Stimulated activated memory B cell treated with anti-CD40 and anti-IgM and Interleukin-4, amounts not matched to agents 10 μg/mL and 1 μg/mL and 100 μg/mL, for 72 hours (primary cell): ENCODE measurements around the gene ATP8B1.
"Not testable (repeated sequence)": the region's sequence is repeated elsewhere in the genome, so short reads cannot be mapped to it uniquely, and the experiment has no call there.

Experiments used
- ATAC-seq: fragments of 150-1000 bp; cut with Tn5 transposase; 2 replicates; pipeline ENCODE4 v1.10.0; 2021
- H3K27ac Mint-ChIP-seq: one replicate; pipeline ENCODE4 v1.8.0; 2022; ENCODE audit warnings: mild to moderate bottlenecking, mixed read lengths
- H3K27me3 Mint-ChIP-seq: one replicate; pipeline ENCODE4 v1.8.0; 2022; ENCODE audit warnings: mixed read lengths
- H3K36me3 Mint-ChIP-seq: one replicate; pipeline ENCODE4 v1.8.0; 2022; ENCODE audit warnings: mixed read lengths
- H3K4me1 Mint-ChIP-seq: one replicate; pipeline ENCODE4 v1.8.0; 2022; ENCODE audit warnings: mixed read lengths
- H3K4me3 Mint-ChIP-seq: one replicate; pipeline ENCODE4 v1.8.0; 2022; ENCODE audit warnings: mild to moderate bottlenecking, moderate library complexity, mixed read lengths
- H3K9me3 Mint-ChIP-seq: one replicate; pipeline ENCODE4 v1.8.0; 2022; ENCODE audit warnings: mixed read lengths

ATP8B1 gene

DNA sequence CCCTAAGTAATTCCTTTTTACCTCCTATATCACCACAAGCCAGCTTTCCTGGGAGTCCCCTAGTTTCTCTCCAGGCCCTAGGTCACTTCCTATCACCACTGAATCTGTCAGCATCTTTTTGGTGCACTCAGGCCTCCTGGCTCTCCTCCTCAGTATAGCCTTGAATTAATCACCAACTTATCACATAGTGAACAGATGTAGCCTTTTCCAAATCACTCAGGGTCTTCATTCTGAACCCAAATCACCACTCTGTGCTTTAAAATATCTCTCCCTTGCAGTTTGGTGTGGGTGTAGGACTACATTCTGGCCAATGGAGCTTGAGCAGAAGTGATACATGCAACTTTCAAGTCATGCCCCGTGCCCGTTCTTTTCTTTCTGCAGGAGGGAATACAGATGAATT lies 29.6 kb upstream of the ATP8B1 start:
- Mint-ChIP-seq H3K27ac (peak overlapping the region; percentile 95), H3K4me1 (peaks cover 44% of the 10 kb centered on the region), H3K9me3 (peaks cover 17% of the 10 kb centered on the region), H3K27me3 (no peaks in the 10 kb centered on the region), H3K36me3 (peaks cover 10% of the 10 kb centered on the region), H3K4me3 (peak overlapping the region; percentile 13)
- ATAC-seq, result no peak

DNA sequence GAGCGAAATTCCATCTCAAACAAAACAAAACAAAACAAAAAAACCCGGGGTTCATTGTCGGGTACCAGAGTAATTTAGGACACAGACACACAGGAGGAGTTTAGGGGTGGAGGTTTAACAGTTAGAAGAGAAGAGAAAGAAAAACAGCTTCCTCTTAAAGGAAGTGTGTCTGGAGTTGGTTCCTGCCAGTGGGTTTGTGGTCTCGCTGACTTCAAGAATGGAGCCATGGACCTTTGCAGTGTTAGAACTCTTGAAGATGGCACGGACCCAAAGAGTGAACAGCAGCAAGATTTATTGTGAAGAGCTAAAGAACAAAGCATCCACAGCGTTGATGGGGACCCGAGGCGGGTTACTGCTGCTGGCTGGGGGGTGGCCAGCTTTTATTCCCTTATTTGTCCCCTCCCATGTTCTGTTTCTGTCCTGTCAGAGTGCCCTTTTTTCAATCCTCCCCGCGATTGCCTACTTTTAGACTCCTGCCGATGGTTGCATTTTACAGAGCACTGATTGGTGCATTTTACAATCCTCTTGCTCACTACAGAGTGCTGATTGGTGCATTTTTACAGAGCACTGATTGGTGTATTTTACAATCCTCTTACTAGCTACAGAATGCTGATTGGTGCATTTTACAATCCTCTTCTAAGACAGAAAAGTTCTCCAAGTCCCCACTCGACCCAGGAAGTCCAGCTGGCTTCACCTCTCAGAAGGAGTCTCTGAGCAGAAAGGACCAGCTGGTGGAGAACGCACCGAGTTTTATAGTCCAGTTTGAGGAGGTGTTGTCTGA lies 28.7 kb upstream of the ATP8B1 start:
- ATAC-seq, result no peak
- Mint-ChIP-seq H3K4me1 (peaks cover 38% of the 10 kb centered on the region), H3K27ac (peak overlapping the region; percentile 30), H3K9me3 (peaks cover 15% of the 10 kb centered on the region), H3K4me3 (no peak overlapping the region), H3K36me3 (peaks cover 5% of the 10 kb centered on the region), H3K27me3 (no peaks in the 10 kb centered on the region)

DNA sequence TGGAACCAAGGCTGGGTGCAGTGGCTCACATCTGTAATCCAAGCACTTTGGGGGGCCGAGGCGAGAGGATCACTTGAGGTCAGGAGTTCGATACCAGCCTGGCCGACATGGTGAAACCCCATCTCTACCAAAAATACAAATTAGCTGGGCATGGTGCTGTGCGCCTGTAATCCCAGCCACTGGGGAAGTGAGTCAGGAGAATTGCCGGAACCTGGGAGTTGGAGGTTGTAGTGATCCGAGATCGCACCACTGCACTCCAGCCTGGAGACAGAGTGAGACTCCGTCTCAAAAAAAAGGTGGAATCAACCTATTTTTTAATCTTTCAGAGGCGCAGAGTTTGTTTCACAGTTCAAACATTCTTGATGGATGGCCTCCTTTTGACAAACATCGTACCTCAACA lies 24.5 kb upstream of the ATP8B1 start:
- Mint-ChIP-seq H3K4me1 (peaks cover 10% of the 10 kb centered on the region), H3K9me3 (peaks cover 8% of the 10 kb centered on the region), H3K36me3 (no peaks in the 10 kb centered on the region), H3K4me3 (no peak overlapping the region), H3K27me3 (no peaks in the 10 kb centered on the region), H3K27ac (no peak overlapping the region)
- ATAC-seq, result no peak

DNA sequence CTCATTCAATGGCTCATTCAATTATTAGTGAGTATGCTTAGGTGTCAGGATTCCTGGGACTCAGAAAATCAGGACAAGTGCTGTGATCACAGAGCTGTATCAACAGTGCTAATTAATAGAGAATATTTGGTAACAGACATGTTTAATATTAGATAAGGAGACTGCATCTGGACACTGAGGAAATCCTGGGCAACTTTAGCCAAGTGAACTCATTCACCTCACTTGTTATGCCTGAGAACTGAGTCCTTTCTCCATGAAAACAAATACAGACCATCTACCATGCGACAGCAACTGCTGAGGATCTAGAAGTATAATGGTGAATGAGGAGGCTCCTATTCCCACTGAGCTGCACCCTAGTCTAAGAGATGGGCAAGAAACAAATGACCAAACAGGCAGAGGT lies 23.1 kb upstream of the ATP8B1 start:
- no peak overlapping the region for H3K27ac Mint-ChIP-seq

DNA sequence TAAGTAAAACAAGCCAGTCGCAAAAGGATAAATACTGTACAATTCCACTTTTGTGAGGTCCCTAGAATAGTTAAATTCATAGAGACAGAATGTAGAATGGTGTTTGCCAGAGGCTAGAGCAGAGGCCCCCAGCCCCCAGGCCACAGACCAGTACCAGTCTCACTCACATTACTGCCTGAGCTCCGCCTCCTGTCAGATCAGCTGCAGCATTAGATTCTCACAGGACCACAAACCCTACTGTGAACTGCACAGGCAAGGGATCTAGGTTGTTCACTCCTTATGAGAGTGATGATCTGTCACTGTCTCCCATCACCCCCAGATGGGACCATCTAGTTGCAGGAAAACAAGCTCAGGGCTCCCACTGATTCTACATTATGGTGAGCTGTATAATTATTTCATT lies 17.5 kb upstream of the ATP8B1 start:
- ATAC-seq, H3K9me3 Mint-ChIP-seq, H3K36me3 Mint-ChIP-seq, H3K4me1 Mint-ChIP-seq, H3K27me3 Mint-ChIP-seq, H3K4me3 Mint-ChIP-seq, H3K27ac Mint-ChIP-seq: not testable (repeated sequence)

More for the DNA sequence above, 23.1 kb upstream of the ATP8B1 start:
- peaks cover 3% of the 10 kb centered on the region for H3K9me3 Mint-ChIP-seq
- H3K4me1 Mint-ChIP-seq, result peaks cover 2% of the 10 kb centered on the region
- no peak overlapping the region for H3K4me3 Mint-ChIP-seq
- no peak for ATAC-seq
- no peaks in the 10 kb centered on the region for H3K36me3 Mint-ChIP-seq
- no peaks in the 10 kb centered on the region for H3K27me3 Mint-ChIP-seq

DNA sequence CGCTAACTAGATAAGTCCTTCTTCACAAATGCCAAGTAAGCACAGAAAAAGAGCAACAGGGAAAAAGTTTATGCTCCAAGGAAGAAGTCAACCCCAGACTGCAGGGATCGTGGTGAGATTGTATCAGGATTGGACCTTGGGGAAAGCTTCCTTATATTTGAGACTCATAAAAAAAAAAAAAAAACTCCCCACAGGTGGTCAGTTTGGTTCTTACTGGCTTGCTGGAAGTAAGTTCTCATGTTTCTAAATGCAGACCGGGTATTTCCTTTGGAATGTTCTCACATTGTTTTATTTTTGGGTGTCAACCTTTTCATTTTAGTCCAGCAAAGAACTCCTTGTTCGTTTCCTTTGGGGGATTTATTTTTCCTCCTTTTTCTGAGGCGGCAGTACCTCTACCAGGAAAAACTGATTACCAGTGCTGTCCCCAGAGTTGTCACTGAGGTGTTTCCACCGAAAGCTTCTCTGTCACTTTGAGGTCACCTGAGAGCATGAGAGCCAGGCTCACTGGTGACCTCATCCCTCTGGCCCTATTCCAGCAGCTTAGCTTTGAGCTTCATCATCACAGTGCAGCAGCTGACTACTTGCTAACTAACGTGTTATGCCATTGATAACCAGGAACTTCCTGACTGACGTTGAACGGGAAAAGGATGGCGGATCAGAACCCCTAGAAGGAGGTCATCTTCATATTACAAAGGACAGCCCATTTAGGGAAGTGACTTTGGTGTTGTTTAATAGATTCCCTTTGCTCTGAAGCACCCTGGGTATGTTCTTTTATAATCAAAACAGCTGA lies 16.8 kb upstream of the ATP8B1 start:
- Mint-ChIP-seq H3K4me3 (no peak overlapping the region), H3K27me3 (no peaks in the 10 kb centered on the region), H3K36me3 (no peaks in the 10 kb centered on the region), H3K27ac (no peak overlapping the region), H3K9me3 (peaks cover 5% of the 10 kb centered on the region), H3K4me1 (peaks cover 7% of the 10 kb centered on the region)
- ATAC-seq, result no peak

DNA sequence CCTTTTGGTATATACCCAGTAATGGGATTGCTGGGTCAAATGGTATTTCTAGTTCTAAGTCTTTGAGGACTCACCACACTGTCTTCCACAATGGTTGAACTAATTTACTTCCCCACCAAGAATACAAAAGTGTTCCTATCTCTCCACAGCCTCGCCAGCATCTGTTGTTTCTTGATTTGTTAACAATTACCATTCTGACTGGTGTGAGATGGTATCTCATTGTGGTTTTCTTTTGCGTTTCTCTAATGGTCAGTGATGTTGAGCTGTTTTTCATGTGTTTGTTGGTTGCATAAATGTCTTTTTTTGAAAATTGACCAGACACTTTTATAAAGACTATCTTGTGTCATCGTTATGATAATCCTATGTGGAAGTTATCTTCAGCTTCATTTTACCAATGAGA lies 16.0 kb upstream of the ATP8B1 start:
- Mint-ChIP-seq H3K4me1 (peaks cover 7% of the 10 kb centered on the region), H3K27ac (no peak overlapping the region), H3K4me3 (no peak overlapping the region), H3K9me3 (peaks cover 4% of the 10 kb centered on the region), H3K27me3 (no peaks in the 10 kb centered on the region), H3K36me3 (peaks cover 3% of the 10 kb centered on the region)
- ATAC-seq, result no peak

DNA sequence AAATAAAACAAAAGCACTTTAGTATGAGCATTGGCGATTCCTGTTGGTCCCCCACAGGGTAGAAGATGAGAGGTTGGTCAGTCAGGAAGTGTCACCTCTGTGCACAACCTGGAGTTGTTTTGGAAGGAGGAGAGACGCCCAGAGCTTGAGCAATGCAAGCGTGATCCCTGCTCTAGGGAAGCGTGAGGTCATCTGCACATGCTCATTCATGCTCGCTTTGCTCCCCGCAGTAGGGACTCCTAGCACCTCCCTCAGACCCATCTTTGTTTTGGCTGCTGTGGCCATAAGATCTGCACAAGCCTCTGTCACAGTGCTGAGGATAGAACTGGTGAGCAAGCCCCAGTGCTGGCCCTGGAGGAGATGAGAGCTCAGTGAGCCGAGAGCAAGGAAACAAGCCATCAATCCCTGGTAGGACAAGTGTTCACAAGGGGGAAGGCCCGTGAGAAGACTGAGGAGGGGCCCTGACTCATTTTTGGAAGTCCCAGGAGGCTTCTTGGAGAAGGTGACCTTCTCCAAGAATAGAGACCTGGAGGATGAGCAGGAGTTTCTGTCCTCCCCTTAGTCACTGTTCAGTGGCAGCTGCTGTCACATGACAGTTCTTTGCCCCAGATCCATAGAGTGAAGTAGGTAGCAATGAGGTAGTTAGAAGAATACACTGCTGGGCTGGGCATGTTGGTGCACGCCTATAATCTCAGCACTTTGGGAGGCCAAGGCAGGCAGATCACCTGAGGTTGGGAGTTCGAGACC lies 13.3 kb upstream of the ATP8B1 start:
- peaks cover 7% of the 10 kb centered on the region for H3K4me1 Mint-ChIP-seq
- no peak for ATAC-seq
- no peaks in the 10 kb centered on the region for H3K27me3 Mint-ChIP-seq
- H3K27ac Mint-ChIP-seq, result no peak overlapping the region
- no peak overlapping the region for H3K4me3 Mint-ChIP-seq
- H3K36me3 Mint-ChIP-seq, result peaks cover 20% of the 10 kb centered on the region
- H3K9me3 Mint-ChIP-seq, result peaks cover 10% of the 10 kb centered on the region

DNA sequence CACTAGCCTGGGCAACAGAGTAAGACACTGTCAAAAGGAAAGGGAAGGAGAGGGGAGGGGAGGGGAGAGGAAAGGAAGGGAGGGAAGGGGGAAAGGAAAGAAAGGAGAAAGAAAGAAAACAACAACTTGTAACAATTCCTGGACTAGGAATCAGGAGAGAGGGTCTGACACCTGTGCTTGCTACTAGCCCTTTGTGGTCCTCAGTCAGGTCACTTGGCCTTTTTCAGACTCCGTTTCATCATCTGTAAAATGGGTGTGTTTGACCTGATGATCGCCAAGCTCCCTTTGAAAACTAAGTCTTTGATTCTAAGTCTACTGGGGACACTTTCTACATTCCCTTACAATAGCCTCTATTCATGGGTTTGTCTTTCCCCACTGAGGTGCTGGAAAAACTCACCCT lies 11.4 kb upstream of the ATP8B1 start:
- peaks cover 12% of the 10 kb centered on the region for H3K9me3 Mint-ChIP-seq
- ATAC-seq, result no peak

DNA sequence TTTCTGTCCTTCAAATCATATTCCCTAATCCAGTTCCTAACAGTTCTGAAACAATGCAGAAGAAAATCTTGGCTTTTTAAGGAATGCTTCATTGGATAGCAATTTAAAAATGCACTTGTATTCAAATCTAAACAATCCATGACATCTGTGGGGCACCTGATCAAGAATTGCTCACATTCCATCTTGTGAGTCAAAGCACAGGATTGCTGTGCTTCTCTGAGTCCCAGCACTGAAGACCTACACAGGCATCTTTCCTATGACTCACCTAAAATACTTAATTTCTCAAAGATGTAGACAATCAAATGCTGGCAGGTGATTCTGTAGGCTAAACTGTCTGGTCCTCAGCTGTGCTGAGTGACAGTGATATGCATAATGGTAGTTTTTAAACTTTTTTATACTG lies 10.1 kb upstream of the ATP8B1 start:
- Mint-ChIP-seq H3K36me3 (peaks cover 23% of the 10 kb centered on the region), H3K27me3 (no peaks in the 10 kb centered on the region), H3K4me3 (no peak overlapping the region), H3K9me3 (peaks cover 12% of the 10 kb centered on the region), H3K27ac (no peak overlapping the region), H3K4me1 (peaks cover 7% of the 10 kb centered on the region)
- no peak for ATAC-seq

More for the DNA sequence above, 11.4 kb upstream of the ATP8B1 start:
- peaks cover 23% of the 10 kb centered on the region for H3K36me3 Mint-ChIP-seq
- H3K27ac Mint-ChIP-seq, result no peak overlapping the region
- peaks cover 7% of the 10 kb centered on the region for H3K4me1 Mint-ChIP-seq
- H3K27me3 Mint-ChIP-seq, result no peaks in the 10 kb centered on the region
- no peak overlapping the region for H3K4me3 Mint-ChIP-seq

DNA sequence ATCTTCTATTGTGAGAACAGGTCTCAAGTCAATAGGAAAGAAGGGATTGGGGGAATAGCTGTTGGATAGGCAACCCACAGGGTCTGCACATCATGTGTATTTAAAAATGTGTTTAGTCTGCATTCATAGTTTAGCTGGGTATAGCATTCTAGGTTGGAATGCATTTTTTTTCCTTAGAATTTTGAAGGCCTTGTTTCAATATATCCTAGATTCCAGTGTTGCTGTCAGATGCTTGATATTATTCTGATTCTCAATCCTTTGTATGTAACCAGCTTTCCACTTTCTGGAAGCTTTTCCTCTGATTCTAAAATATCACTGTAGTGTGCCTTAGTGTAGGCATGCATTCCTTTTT lies 9.0 kb upstream of the ATP8B1 start:
- no peak for ATAC-seq
- H3K9me3 Mint-ChIP-seq, result peaks cover 9% of the 10 kb centered on the region
- peaks cover 7% of the 10 kb centered on the region for H3K4me1 Mint-ChIP-seq
- peaks cover 23% of the 10 kb centered on the region for H3K36me3 Mint-ChIP-seq
- H3K27me3 Mint-ChIP-seq, result no peaks in the 10 kb centered on the region
- H3K27ac Mint-ChIP-seq, result no peak overlapping the region
- H3K4me3 Mint-ChIP-seq, result no peak overlapping the region

DNA sequence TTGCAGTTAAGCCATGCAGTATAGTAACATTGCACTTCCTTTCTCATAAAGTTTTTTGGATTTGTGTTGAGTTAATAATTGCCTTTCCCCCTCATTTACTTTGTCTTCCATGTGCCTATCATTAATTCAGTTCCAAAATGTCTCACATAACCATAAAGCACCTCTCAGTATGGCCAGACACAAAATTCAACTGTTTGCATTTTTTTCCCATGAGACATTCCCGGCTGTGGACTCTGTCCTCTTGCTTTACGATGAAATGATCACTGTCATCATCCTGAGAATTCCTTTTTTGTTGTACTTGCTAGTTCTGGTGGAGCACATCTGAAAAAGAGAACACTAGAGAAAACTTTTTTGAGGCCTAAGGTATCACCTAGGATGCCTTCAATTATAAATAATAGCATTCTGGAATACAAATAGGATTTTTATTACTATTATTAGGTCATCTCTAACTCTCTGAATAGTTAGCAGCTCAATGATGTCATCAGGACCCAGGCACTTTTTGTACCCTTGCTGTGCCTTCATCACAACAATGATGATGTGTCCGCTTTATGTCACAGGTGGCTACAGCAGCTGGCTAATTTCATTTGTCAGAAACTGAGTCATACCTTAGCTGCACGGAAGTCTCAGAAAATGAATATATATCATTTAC lies 8.5 kb upstream of the ATP8B1 start:
- peaks cover 6% of the 10 kb centered on the region for H3K4me1 Mint-ChIP-seq
- ATAC-seq, result no peak
- H3K27ac Mint-ChIP-seq, result no peak overlapping the region
- H3K9me3 Mint-ChIP-seq, result peaks cover 9% of the 10 kb centered on the region
- no peaks in the 10 kb centered on the region for H3K27me3 Mint-ChIP-seq
- H3K36me3 Mint-ChIP-seq, result peaks cover 23% of the 10 kb centered on the region
- no peak overlapping the region for H3K4me3 Mint-ChIP-seq

DNA sequence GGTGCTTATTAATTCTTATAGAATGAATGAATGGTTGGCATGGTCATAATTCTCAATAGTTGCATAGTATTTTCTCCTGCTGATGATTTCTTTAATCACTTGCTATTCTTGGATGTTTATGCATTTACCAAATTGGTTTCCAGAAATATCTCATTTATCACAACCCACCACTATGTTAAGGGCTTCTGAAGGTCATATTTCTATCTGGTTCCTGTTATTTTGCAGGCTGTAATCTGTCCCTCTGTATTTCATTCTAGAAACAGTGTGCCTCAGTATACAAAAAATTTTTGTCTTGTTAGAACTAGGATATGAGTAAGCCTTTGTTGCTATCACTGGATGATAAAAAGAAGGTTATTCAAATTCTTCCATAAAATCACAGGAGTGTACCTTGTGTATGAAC lies 6.1 kb upstream of the ATP8B1 start:
- Mint-ChIP-seq H3K27ac (no peak overlapping the region), H3K9me3 (peaks cover 9% of the 10 kb centered on the region), H3K27me3 (peaks cover 8% of the 10 kb centered on the region), H3K36me3 (peaks cover 21% of the 10 kb centered on the region), H3K4me3 (no peak overlapping the region), H3K4me1 (peaks cover 6% of the 10 kb centered on the region)
- no peak for ATAC-seq

DNA sequence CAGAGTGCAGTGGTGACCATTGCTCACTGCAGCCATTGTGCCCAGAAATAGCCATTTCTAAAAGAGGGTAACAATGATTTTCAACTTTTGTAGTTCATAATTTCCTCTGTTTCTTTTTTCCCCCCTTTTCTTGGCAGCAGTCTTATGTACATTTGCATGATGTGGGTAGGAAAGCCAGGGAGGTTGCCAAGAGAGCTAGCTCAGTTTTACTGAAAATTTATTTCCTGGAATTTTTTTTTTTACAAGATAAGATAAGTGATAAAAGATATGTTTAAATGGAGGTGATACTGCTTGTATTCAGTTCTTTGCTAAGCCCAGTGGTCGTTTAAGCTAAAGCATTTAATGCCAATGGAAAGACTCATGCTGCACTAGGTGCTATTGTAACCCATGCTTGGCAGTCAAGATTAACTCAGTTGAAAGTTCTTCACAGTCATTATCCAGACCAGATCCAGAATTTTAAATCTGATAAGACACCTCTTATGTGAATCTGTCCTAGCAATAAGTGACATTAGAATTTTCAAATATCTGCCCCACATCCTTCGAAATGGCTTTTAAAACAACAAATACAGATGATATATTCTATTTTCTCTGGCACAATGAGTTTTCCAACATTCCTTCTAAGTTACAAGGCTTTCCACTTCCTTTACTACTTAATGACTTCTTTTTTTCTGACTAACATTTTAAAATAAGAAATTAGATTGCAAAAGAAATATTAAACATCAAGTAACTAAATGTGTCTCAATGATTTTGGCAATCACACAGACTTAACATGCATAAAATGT lies 4.4 kb upstream of the ATP8B1 start:
- Mint-ChIP-seq H3K4me3 (no peak overlapping the region), H3K27ac (no peak overlapping the region), H3K4me1 (peaks cover 11% of the 10 kb centered on the region), H3K27me3 (peaks cover 10% of the 10 kb centered on the region), H3K36me3 (peaks cover 9% of the 10 kb centered on the region), H3K9me3 (peaks cover 5% of the 10 kb centered on the region)
- ATAC-seq, result no peak

DNA sequence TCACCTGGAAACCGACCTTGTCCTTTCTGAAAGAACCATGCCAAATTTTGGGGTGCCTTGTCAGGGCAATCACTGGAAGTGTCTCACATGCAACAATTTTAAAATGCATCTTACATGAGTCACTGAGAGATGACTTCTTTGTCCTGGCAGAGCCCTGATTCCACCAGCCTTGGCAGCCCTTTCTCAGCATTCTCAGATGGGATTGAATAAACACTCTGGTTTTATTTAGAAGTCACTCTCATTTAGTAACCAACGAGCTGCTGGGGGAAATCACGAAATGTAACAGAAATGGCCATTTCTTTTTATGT lies 3.8 kb upstream of the ATP8B1 start:
- Mint-ChIP-seq H3K4me1 (peaks cover 17% of the 10 kb centered on the region), H3K36me3 (peaks cover 6% of the 10 kb centered on the region), H3K9me3 (peaks cover 5% of the 10 kb centered on the region), H3K4me3 (no peak overlapping the region), H3K27ac (no peak overlapping the region), H3K27me3 (peaks cover 16% of the 10 kb centered on the region)
- no peak for ATAC-seq
